ENCODE results near the gene UQCR11.

The UQCR11 gene

GRCh38 chr19:1613808-1614570 lies 8.7 kb upstream of the UQCR11 start:
- DNase-seq = no peak

- no peak for DNase-seq
These were observed 7.9 kb upstream of the UQCR11 start for GRCh38 chr19:1613146-1613545.

- no peak for DNase-seq
These were observed 7.1 kb upstream of the UQCR11 start for GRCh38 chr19:1612114-1613086.

GRCh38 chr19:1611353-1611752 lies 6.1 kb upstream of the UQCR11 start:
- no peak for DNase-seq

- no peak for DNase-seq
These were observed 5.3 kb upstream of the UQCR11 start for GRCh38 chr19:1610579-1610978.

GRCh38 chr19:1609680-1610474 lies 4.6 kb upstream of the UQCR11 start:
- DNase-seq = no peak

GRCh38 chr19:1609103-1609396 lies 3.8 kb upstream of the UQCR11 start:
- peak; percentile 25 for DNase-seq

GRCh38 chr19:1608359-1609102 lies 3.3 kb upstream of the UQCR11 start:
- DNase-seq = peak; percentile 36

GRCh38 chr19:1606138-1606651 lies 933 bp upstream of the UQCR11 start:
- no peak for DNase-seq

GRCh38 chr19:1602091-1602707 lies 3.1 kb downstream of the UQCR11 start:
- no peak for DNase-seq

GRCh38 chr19:1601613-1602064 lies 3.6 kb downstream of the UQCR11 start:
- DNase-seq = no peak

GRCh38 chr19:1599460-1599846 lies 5.8 kb downstream of the UQCR11 start:
- DNase-seq = no peak

- no peak for DNase-seq
These were observed 6.3 kb downstream of the UQCR11 start for GRCh38 chr19:1598777-1599459.

- no peak for DNase-seq
These were observed 11.8 kb downstream of the UQCR11 start for GRCh38 chr19:1593501-1593772.

- DNase-seq = peak; percentile 87
These were observed 12.3 kb downstream of the UQCR11 start, which contains the start of gene MBD3 for GRCh38 chr19:1592755-1593500. Gene MBD3 (minus strand): TSS chr19:1592865. CDS start chr19:1592631, 234 bp downstream.

- DNase-seq = peak; percentile 78
These were observed 13.1 kb downstream of the UQCR11 start for GRCh38 chr19:1592024-1592754.

- no peak for DNase-seq
These were observed 13.7 kb downstream of the UQCR11 start for GRCh38 chr19:1591421-1592023.

- no peak for DNase-seq
These were observed 14.4 kb downstream of the UQCR11 start for GRCh38 chr19:1590641-1591397.

GRCh38 chr19:1587872-1588271 lies 17.4 kb downstream of the UQCR11 start:
- DNase-seq = no peak

Data from activated gamma-delta T cell treated with Interleukin-2 at 50 U/mL for 16 hours (primary cell).